ENCODE data around the gene NDUFB10.
A peak's percentile ranks its signal among the peaks of the same experiment; 100 is the strongest.

Gene NDUFB10

GRCh38 chr16:2003827-2004641 is 44.7 kb downstream of the NDUFB10 start:
- Histone ChIP-seq H3K4ac (ENCODE audit: low read length) (no peak overlapping the region), H3K18ac (ENCODE audit: low read length) (peak overlapping the region; percentile 95), H4K8ac (ENCODE audit: low read depth, low read length) (no peak overlapping the region), H2BK15ac (ENCODE audit: low read length) (peak overlapping the region; percentile 65), H3K27ac (replicated peaks; ENCODE audit: low read length) (peak overlapping the region; percentile 81), H4K91ac (ENCODE audit: low read depth, low read length, poor library complexity) (peak overlapping the region; percentile 53), H3K14ac (ENCODE audit: low read length) (peak overlapping the region; percentile 89), H3K27me3 (ENCODE audit: control insufficient read depth in 3 of 3, insufficient read depth in 3 of 3, low read depth in 1 of 3, low read length in 3 of 3) (no peaks in the 10 kb centered on the region), H3K4me3 (ENCODE audit: low read length in 2 of 2) (peak overlapping the region; percentile 8 to 43), H2AK5ac (ENCODE audit: low read depth, low read length) (peak overlapping the region; percentile 99), H3K4me2 (ENCODE audit: insufficient read depth, low read length, poor library complexity, severe bottlenecking) (peak overlapping the region; percentile 67), H2BK120ac (ENCODE audit: low read depth, low read length) (peak overlapping the region; percentile 97), H2BK5ac (ENCODE audit: low read length) (peak overlapping the region; percentile 94), H3K9me3 (replicated peaks in 1 of 2; ENCODE audit: control insufficient read depth in 2 of 2, insufficient read depth in 1 of 2, low read depth in 1 of 2, low read length in 2 of 2) (no peaks in the 10 kb centered on the region), H3K9ac (ENCODE audit: low read depth, low read length, poor library complexity) (peak overlapping the region; percentile 86), H3K36me3 (replicated peaks in 1 of 2; ENCODE audit: control insufficient read depth in 2 of 2, insufficient read depth in 2 of 2, low read length in 2 of 2) (peaks cover 36 to 66% of the 10 kb centered on the region in 2 donors), H3K79me1 (ENCODE audit: low read depth, low read length) (peaks cover 49% of the 10 kb centered on the region), H2BK12ac (ENCODE audit: low read length) (peak overlapping the region; percentile 58), H3K23ac (ENCODE audit: low read depth, low read length, poor library complexity) (peak overlapping the region; percentile 70), H3K4me1 (ENCODE audit: control insufficient read depth in 2 of 2, insufficient read depth in 1 of 2, low read depth in 1 of 2, low read length in 2 of 2) (peaks cover 23 to 28% of the 10 kb centered on the region in 2 donors), H2AFZ (ENCODE audit: low read length) (peak overlapping the region; percentile 44)
- DNase-seq (ENCODE audit: low spot score): peak; percentile 93
- WGBS, 2 donors (ENCODE audit: extremely low coverage in 2 of 2, insufficient read length in 2 of 2, insufficient replicate concordance in 1 of 2): no CpG with 5 or more reads among the region's 36 CpGs

- Histone ChIP-seq H2AK5ac (ENCODE audit: low read depth, low read length) (peak overlapping the region; percentile 1), H3K4me2 (ENCODE audit: insufficient read depth, low read length, poor library complexity, severe bottlenecking) (peak overlapping the region; percentile 25), H3K27me3 (ENCODE audit: control insufficient read depth in 3 of 3, insufficient read depth in 3 of 3, low read depth in 1 of 3, low read length in 3 of 3) (no peaks in the 10 kb centered on the region), H4K91ac (ENCODE audit: low read depth, low read length, poor library complexity) (no peak overlapping the region), H3K36me3 (replicated peaks in 1 of 2; ENCODE audit: control insufficient read depth in 2 of 2, insufficient read depth in 2 of 2, low read length in 2 of 2) (peaks cover 32 to 56% of the 10 kb centered on the region in 2 donors), H3K23ac (ENCODE audit: low read depth, low read length, poor library complexity) (peak overlapping the region; percentile 70), H2AFZ (ENCODE audit: low read length) (no peak overlapping the region), H3K4me1 (ENCODE audit: control insufficient read depth in 2 of 2, insufficient read depth in 1 of 2, low read depth in 1 of 2, low read length in 2 of 2) (peaks cover 23 to 28% of the 10 kb centered on the region in 2 donors), H2BK5ac (ENCODE audit: low read length) (peak overlapping the region; percentile 45), H3K9me3 (replicated peaks in 1 of 2; ENCODE audit: control insufficient read depth in 2 of 2, insufficient read depth in 1 of 2, low read depth in 1 of 2, low read length in 2 of 2) (no peaks in the 10 kb centered on the region), H3K9ac (ENCODE audit: low read depth, low read length, poor library complexity) (peak overlapping the region; percentile 50), H3K4me3 (ENCODE audit: low read length in 2 of 2) (no peak overlapping the region), H3K14ac (ENCODE audit: low read length) (peak overlapping the region; percentile 4), H3K4ac (ENCODE audit: low read length) (no peak overlapping the region), H3K79me1 (ENCODE audit: low read depth, low read length) (peaks cover 48% of the 10 kb centered on the region), H4K8ac (ENCODE audit: low read depth, low read length) (peak overlapping the region; percentile 43), H3K18ac (ENCODE audit: low read length) (peak overlapping the region; percentile 28), H2BK12ac (ENCODE audit: low read length) (peak overlapping the region; percentile 73), H2BK120ac (ENCODE audit: low read depth, low read length) (no peak overlapping the region), H2BK15ac (ENCODE audit: low read length) (peak overlapping the region; percentile 38), H3K27ac (replicated peaks; ENCODE audit: low read length) (no peak overlapping the region)
- no CpG with 5 or more reads among the region's 34 CpGs for WGBS, 2 donors (ENCODE audit: extremely low coverage in 2 of 2, insufficient read length in 2 of 2, insufficient replicate concordance in 1 of 2)
- DNase-seq (ENCODE audit: low spot score): no peak
Observed at GRCh38 chr16:2004795-2005517, 45.6 kb downstream of the NDUFB10 start.

GRCh38 chr16:2005646-2006045 is 46.3 kb downstream of the NDUFB10 start:
- H3K36me3 ChIP-seq (replicated peaks in 1 of 2; ENCODE audit: control insufficient read depth in 2 of 2, insufficient read depth in 2 of 2, low read length in 2 of 2): peaks cover 27 to 50% of the 10 kb centered on the region in 2 donors

GRCh38 chr16:2006317-2006716 is 47.0 kb downstream of the NDUFB10 start:
- Histone ChIP-seq H2BK120ac (ENCODE audit: low read depth, low read length) (no peak overlapping the region), H2BK15ac (ENCODE audit: low read length) (no peak overlapping the region), H3K79me1 (ENCODE audit: low read depth, low read length) (peaks cover 47% of the 10 kb centered on the region), H3K4me2 (ENCODE audit: insufficient read depth, low read length, poor library complexity, severe bottlenecking) (no peak overlapping the region), H2BK5ac (ENCODE audit: low read length) (peak overlapping the region; percentile 53), H3K4ac (ENCODE audit: low read length) (no peak overlapping the region), H2AFZ (ENCODE audit: low read length) (no peak overlapping the region), H3K27ac (replicated peaks; ENCODE audit: low read length) (no peak overlapping the region), H3K14ac (ENCODE audit: low read length) (peak overlapping the region; percentile 71), H4K8ac (ENCODE audit: low read depth, low read length) (peak overlapping the region; percentile 65), H4K91ac (ENCODE audit: low read depth, low read length, poor library complexity) (no peak overlapping the region), H2AK5ac (ENCODE audit: low read depth, low read length) (peak overlapping the region; percentile 81), H3K4me1 (ENCODE audit: control insufficient read depth in 2 of 2, insufficient read depth in 1 of 2, low read depth in 1 of 2, low read length in 2 of 2) (peaks cover 28 to 35% of the 10 kb centered on the region in 2 donors), H3K36me3 (replicated peaks in 1 of 2; ENCODE audit: control insufficient read depth in 2 of 2, insufficient read depth in 2 of 2, low read length in 2 of 2) (peaks cover 22 to 43% of the 10 kb centered on the region in 2 donors), H3K4me3 (ENCODE audit: low read length in 2 of 2) (no peak overlapping the region), H3K18ac (ENCODE audit: low read length) (no peak overlapping the region), H3K27me3 (ENCODE audit: control insufficient read depth in 3 of 3, insufficient read depth in 3 of 3, low read depth in 1 of 3, low read length in 3 of 3) (no peaks in the 10 kb centered on the region), H3K23ac (ENCODE audit: low read depth, low read length, poor library complexity) (no peak overlapping the region), H3K9me3 (replicated peaks in 1 of 2; ENCODE audit: control insufficient read depth in 2 of 2, insufficient read depth in 1 of 2, low read depth in 1 of 2, low read length in 2 of 2) (no peaks in the 10 kb centered on the region), H3K9ac (ENCODE audit: low read depth, low read length, poor library complexity) (peak overlapping the region; percentile 60), H2BK12ac (ENCODE audit: low read length) (peak overlapping the region; percentile 73)
- no peak for DNase-seq (ENCODE audit: low spot score)
- no CpG with 5 or more reads among the region's 8 CpGs for WGBS, 2 donors (ENCODE audit: extremely low coverage in 2 of 2, insufficient read length in 2 of 2, insufficient replicate concordance in 1 of 2)

More at GRCh38 chr16:2005646-2006045, 46.3 kb downstream of the NDUFB10 start:
- Histone ChIP-seq H2BK120ac (ENCODE audit: low read depth, low read length) (no peak overlapping the region), H2BK5ac (ENCODE audit: low read length) (peak overlapping the region; percentile 45), H3K18ac (ENCODE audit: low read length) (no peak overlapping the region), H4K8ac (ENCODE audit: low read depth, low read length) (no peak overlapping the region), H2AFZ (ENCODE audit: low read length) (no peak overlapping the region), H3K4me2 (ENCODE audit: insufficient read depth, low read length, poor library complexity, severe bottlenecking) (no peak overlapping the region), H3K27ac (replicated peaks; ENCODE audit: low read length) (no peak overlapping the region), H3K9me3 (replicated peaks in 1 of 2; ENCODE audit: control insufficient read depth in 2 of 2, insufficient read depth in 1 of 2, low read depth in 1 of 2, low read length in 2 of 2) (no peaks in the 10 kb centered on the region), H3K4ac (ENCODE audit: low read length) (no peak overlapping the region), H3K27me3 (ENCODE audit: control insufficient read depth in 3 of 3, insufficient read depth in 3 of 3, low read depth in 1 of 3, low read length in 3 of 3) (no peaks in the 10 kb centered on the region), H2BK15ac (ENCODE audit: low read length) (no peak overlapping the region), H3K4me1 (ENCODE audit: control insufficient read depth in 2 of 2, insufficient read depth in 1 of 2, low read depth in 1 of 2, low read length in 2 of 2) (peaks cover 28 to 35% of the 10 kb centered on the region in 2 donors), H3K79me1 (ENCODE audit: low read depth, low read length) (peaks cover 47% of the 10 kb centered on the region), H3K23ac (ENCODE audit: low read depth, low read length, poor library complexity) (peak overlapping the region; percentile 93), H4K91ac (ENCODE audit: low read depth, low read length, poor library complexity) (no peak overlapping the region), H2AK5ac (ENCODE audit: low read depth, low read length) (no peak overlapping the region), H3K4me3 (ENCODE audit: low read length in 2 of 2) (no peak overlapping the region), H2BK12ac (ENCODE audit: low read length) (no peak overlapping the region), H3K14ac (ENCODE audit: low read length) (no peak overlapping the region), H3K9ac (ENCODE audit: low read depth, low read length, poor library complexity) (peak overlapping the region; percentile 50)
- no peak for DNase-seq (ENCODE audit: low spot score)
- WGBS, 2 donors (ENCODE audit: extremely low coverage in 2 of 2, insufficient read length in 2 of 2, insufficient replicate concordance in 1 of 2): no CpG with 5 or more reads among the region's 21 CpGs
